Right cardiac atrium (tissue), 5 donors: ENCODE measurements around the gene TMEM164. TPM values are rescaled to one million over a fixed set of nuclear protein-coding genes. Genes with fewer than 3 reads are reported as not detected.

Source experiments
- ATAC-seq, 2 donors: fragments of 200-7000 bp; cut with Tn5 transposase; one replicate each; pipeline versions ENCODE4 v1.8.0 to v1.9.1; 2020; ENCODE audit warnings: moderate library complexity in 2 of 2, mild to moderate bottlenecking in 1 of 2
- DNase-seq, 3 donors: peaks; one replicate each; pipeline ENCODE4 v3.0.0-alpha.2; 2020
- H3K27ac ChIP-seq: one replicate; pipeline ENCODE4 v1.5.1; 2013; ENCODE audit warnings: mild to moderate bottlenecking, low read length, control low read depth, moderate library complexity
- H3K27me3 ChIP-seq: one replicate; pipeline ENCODE4 v1.6.1; 2013; ENCODE audit not compliant: control insufficient read depth, insufficient read depth
- H3K4me1 ChIP-seq: one replicate; pipeline ENCODE4 v1.6.1; 2013; ENCODE audit warnings: low read length; ENCODE audit not compliant: control insufficient read depth, insufficient read depth
- H3K4me3 ChIP-seq: one replicate; pipeline ENCODE4 v1.5.1; 2013; ENCODE audit warnings: low read length, control low read depth
- H3K9me3 ChIP-seq: one replicate; pipeline ENCODE4 v1.6.1; 2013; ENCODE audit warnings: low read length; ENCODE audit not compliant: control insufficient read depth
- WGBS: extraction: QIAGEN DNeasy Blood & Tissue Kit; methylation state at CpG from one replicate; pipeline ENCODE4 v1.1.7; 2013; 5-methylcytosine and 5-hydroxymethylcytosine counted together
- intact Hi-C, 4 donors: fragments of 100-400 bp; cut with DNase I; formaldehyde crosslinking; loops; one replicate each; pipeline versions ENCODE4 v1.11.0 to v1.14.0; 2022 to 2023
- polyA plus RNA-seq: library from polyadenylated mRNA; stranded (reverse); fragments of 200-250 nt; gene quantifications from one replicate; pipeline ENCODE4 v1.2.3, GENCODE V29; 2013
- total RNA-seq, 4 donors: library from RNA; stranded (reverse); fragmentation: NEBNext Ultra II Directional; extraction: Animal tissue kit (Norgen Biotek cat#: 25700); gene quantifications; one replicate each; pipeline ENCODE4 v1.2.1, GENCODE V29; 2021
- donor health status: healthy with polysubstance abuse.
- donor health status: DM: no; HTN: yes; CAD: no.
- donor health status: DM: no; HTN: no; CAD: no.
- donor health status: DM: no; HTN: yes; CAD: no; lungs with severe emphysema.
- donor health status: DM: yes; HTN: yes; CAD: no.

The TMEM164 gene
- total and polyA plus RNA-seq, 5 donors: 17.6 to 37.5 (median 31.5) TPM

DNA sequence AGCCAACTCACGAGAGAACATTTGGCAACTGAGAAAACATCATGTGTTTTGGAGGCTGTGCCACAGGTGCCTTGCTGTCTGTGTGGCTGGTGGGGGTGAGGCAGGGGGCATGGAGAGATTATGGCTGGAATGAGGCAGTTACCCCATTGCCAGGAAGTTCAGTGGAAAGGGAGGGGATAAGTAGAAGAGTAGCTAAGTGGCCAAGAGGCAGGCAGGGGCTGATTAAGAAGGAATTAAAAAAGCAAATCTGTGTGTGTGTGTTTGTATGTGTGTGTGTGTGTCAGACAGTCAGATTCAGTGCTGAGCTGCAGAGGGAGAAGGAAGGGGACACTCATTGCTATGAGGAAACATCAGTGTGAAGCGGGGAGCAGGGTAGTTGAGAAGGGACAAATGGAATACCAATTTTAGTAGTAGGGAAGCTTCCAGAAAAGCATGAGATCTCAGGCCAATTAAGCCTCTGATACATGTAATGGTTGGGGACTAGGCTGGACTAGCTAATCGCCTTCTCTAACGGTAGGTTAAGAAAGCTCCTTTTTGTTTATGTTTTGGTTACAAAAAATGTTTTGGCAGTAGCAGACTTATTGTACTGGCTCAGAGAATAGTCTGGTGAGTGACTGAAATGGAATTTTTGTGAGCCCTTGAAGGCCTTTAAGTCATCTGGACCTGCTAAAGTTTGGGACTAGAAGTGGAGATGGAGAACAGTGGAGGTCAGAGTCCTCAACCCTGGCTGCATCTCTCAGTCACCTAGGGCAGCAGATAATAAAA, 18.5 kb downstream of the TMEM164 start:
- intact Hi-C loops: no loop called here
- WGBS: 37% methylated on average over 4 of the region's 4 CpGs
- Histone ChIP-seq H3K4me1 (peaks cover 3% of the 10 kb centered on the region), H3K9me3 (no peaks in the 10 kb centered on the region), H3K27me3 (no peaks in the 10 kb centered on the region), H3K4me3 (no peak overlapping the region), H3K27ac (peak overlapping the region; percentile 68)
- ATAC-seq: peak; percentile 79 to 91
- DNase-seq: peak; percentile 22 to 65 (median 63)

DNA sequence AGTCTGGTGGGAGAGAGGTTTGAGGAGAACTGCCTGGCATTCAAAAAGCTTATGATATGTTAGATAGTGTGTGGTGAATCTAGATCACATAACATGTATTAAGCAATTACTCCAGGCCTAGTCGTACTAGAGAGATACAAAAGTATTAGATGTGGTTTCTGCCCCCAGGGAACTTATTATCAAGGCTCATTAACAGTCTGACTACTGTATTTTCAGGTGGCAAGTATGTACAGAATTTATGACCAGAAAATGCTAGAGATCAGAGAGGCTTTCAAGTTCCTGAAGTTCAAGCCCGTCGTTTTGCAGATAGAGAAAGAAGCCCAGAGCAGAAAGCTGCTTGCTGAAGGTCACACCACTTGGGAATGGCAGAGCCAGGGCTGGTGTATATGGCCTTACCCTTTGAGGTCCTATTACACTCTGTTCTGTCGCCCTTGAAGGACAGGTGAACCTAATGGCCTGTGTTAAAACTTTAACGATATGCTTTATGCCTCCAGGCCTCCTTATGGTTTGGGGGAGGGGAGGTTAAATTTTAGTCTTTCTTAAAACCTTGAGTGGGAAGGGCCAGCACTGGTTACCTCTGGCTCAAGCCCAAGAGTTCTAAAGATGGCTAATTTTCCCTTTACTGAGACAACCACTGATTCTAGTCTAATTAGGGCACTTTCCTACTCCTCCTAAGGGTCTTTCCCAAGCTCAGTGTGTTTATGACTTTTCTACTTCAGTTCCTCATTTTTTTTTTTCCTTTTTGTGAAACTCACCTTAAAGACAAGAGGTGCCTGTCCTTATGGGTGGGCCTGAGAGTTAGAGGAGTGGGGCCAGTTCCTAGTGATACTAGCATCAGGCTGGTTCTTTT, 19.9 kb downstream of the TMEM164 start:
- H3K4me1 ChIP-seq: peaks cover 3% of the 10 kb centered on the region
- intact Hi-C loops: no loop called here
- no peak for ATAC-seq
- DNase-seq: no peak
- H3K27me3 ChIP-seq: no peaks in the 10 kb centered on the region
- H3K9me3 ChIP-seq: no peaks in the 10 kb centered on the region
- 70% methylated on average over 5 of the region's 5 CpGs for WGBS
- H3K27ac ChIP-seq: peak overlapping the region; percentile 37
- no peak overlapping the region for H3K4me3 ChIP-seq

DNA sequence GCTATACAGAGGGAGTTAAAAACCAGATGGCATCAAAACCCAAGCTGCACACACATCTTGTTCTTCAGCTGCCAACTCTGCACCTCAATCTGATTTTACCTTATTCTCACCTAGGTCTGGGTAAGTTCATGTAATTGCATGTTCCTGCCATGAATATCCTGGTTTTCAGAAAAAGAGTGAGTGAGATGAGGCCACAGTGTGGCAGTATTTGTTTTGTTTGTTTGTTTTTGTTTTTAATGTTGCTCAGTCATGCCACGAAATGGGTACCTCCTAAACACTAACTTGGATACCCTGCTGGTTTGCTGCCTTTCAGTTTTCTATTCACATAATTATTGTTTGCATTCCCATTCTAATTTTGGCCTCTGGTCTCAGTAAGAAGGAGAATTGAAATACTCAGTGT, 22.5 kb downstream of the TMEM164 start:
- Histone ChIP-seq H3K9me3 (no peaks in the 10 kb centered on the region), H3K27me3 (no peaks in the 10 kb centered on the region), H3K4me1 (peaks cover 3% of the 10 kb centered on the region), H3K4me3 (no peak overlapping the region), H3K27ac (no peak overlapping the region)
- WGBS: 95% methylated on average over 1 of the region's 1 CpG
- intact Hi-C loops: no loop called here
- ATAC-seq (no peak), DNase-seq (no peak)

DNA sequence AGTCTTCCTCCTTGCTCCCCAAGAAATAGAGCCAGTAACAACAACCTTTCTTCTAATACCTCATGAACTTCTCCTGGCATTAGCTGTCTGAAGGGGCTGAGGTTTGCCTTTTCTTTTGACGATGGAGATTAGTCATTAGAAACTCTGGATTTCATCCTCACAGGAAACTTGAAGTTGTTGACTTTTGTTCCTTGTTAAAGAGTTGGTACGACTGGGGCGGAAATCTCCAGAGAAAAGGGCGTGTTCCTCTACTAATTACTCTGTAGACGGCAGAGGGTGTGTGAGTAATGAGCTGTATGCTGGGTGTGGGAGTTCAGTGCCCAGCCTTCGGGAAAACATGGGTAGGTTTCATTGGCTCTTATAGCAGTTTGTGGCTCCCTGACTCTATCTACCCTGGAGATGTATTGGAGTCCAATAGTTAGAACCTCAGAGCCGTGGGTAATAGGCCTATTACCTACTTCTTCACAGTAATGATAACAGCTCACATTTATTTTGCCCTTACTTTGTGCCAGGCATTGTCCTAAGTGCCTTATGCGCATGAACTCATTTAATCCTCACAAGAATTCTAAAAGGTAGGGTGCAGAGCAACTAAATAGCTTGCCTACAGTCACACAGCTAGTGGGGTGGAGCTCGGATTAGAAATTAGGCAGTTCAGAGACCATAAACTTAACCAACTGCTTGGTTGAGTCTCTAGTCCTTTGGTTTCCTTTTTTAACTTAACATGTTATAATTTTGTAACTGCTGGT, 23.4 kb downstream of the TMEM164 start:
- intact Hi-C loops: no loop called here
- Histone ChIP-seq H3K4me3 (no peak overlapping the region), H3K4me1 (peaks cover 3% of the 10 kb centered on the region), H3K27me3 (no peaks in the 10 kb centered on the region), H3K27ac (peak overlapping the region; percentile 13), H3K9me3 (no peaks in the 10 kb centered on the region)
- DNase-seq: peak in 1 of 3 donors; percentile 20
- peak; percentile 54 to 89 for ATAC-seq
- 57% methylated on average over 9 of the region's 9 CpGs for WGBS

DNA sequence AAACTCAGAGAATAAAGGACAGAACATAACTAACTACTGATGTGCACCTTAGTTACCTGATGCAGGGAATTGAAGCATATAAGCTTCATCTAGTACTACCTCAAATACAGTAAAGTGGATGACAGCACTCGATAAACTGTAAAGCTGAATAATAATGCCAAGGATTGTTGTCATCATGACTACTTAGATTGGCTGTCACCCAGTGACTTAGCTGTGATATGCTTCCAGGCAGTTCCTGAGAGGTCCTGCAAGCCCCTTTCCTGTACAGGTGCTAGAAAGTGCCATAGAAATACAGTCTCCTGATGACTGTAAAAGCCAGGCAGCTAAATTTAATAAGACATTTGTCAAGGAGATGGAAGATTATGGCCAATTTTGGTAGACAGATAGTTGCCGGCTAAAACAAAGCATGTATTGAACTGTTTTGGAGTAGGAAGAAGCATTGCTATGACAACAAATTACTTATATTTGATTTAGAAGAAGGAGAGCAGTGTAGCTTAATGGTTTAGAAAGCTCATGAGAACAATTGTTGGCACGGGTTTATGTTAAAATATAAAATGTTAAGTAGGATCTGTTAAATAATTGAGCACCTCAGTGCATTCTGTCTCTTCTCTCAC, 29.7 kb downstream of the TMEM164 start:
- Histone ChIP-seq H3K9me3 (no peaks in the 10 kb centered on the region), H3K27ac (no peak overlapping the region), H3K4me3 (no peak overlapping the region), H3K27me3 (no peaks in the 10 kb centered on the region), H3K4me1 (peaks cover 3% of the 10 kb centered on the region)
- ATAC-seq: no peak
- WGBS: 40% methylated on average over 3 of the region's 3 CpGs
- no peak for DNase-seq
- intact Hi-C loops: no loop called here

DNA sequence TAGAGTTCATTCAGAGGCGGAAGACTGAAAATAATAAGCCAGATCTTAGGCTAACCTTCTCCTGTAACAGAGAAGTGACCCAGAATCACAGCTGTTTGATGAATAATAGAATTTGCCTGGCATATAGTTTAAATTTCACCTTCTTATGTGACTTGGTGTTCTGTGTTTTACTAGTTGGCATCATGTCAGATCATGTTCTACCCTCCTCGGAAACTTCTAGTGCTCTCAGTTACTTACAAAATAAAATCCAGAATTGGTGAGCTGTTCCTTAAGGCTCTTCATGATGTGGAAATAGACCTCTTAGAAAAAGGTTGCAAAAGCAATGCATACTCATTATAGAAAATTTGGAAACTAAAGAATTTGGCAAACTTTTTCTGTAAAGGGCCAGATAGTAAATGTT, 31.1 kb downstream of the TMEM164 start:
- peaks cover 3% of the 10 kb centered on the region for H3K4me1 ChIP-seq
- H3K27ac ChIP-seq: no peak overlapping the region
- ATAC-seq: no peak
- no peak overlapping the region for H3K4me3 ChIP-seq
- intact Hi-C loops: no loop called here
- H3K9me3 ChIP-seq: no peaks in the 10 kb centered on the region
- WGBS: 73% methylated on average over 2 of the region's 2 CpGs
- no peaks in the 10 kb centered on the region for H3K27me3 ChIP-seq
- no peak for DNase-seq

DNA sequence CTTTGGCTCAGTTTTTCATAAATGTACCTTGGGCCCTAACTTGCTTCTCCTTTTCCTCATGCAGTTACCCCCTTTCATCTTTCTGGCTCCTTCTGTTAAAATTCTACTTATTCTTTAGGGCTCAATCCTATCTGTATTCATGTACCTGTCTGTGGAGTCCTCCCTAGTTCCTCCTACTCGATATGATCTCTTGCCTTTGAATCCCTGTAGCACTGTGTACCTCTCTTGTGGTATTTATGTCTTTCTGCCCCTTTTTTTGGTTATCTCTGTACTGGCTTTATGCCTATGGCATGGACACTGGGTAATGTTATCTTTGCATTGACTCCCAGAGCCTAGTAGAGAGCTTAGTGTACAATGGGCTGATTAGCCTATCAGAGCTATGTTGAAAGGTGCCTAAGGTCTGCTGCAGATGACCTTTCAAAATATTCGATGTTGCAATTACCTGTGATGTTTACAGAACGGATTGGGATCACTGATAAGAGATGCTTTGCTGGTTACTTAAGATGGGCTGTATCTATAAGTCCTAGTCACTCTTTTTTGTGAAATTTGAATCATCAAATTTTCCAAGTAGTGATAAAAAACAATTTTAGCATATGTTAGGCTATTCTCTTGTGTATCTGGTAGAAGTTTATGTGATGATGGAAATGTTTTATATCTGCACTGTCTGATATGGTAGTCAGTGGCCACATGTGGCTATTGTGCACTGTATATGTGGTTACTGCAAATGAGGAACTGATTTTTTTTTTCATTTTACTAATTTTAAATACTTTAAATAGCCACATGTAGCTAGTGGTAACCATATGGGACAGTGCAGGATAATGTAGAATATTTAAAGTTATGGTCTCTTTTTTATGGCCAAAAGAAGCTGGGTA, 33.5 kb downstream of the TMEM164 start:
- intact Hi-C loops: no loop called here
- no peak overlapping the region for H3K27ac ChIP-seq
- peaks cover 3% of the 10 kb centered on the region for H3K4me1 ChIP-seq
- no peak for DNase-seq
- no peaks in the 10 kb centered on the region for H3K27me3 ChIP-seq
- WGBS: 48% methylated on average over 3 of the region's 3 CpGs
- H3K4me3 ChIP-seq: no peak overlapping the region
- no peaks in the 10 kb centered on the region for H3K9me3 ChIP-seq
- ATAC-seq: no peak

DNA sequence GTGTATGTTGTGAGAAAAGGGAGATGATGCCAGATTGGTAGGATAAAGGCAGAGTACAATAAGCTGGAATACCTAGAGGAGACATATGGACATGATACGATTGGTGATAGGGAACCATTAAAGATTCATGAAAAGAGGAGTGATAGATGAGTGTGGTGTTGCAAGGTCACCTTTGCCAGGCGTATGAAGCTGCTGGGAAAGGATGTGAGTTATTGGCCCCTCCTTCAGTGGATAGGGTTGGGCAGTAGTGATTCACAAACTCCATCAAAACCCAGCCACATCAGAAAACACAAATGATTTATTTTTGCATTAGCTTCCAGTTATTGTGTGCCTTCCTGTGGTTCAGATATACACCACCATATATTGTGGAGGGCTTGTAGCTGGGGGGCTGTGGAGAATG, 34.3 kb downstream of the TMEM164 start:
- peak in 1 of 2 donors; percentile 48 for ATAC-seq
- no peaks in the 10 kb centered on the region for H3K27me3 ChIP-seq
- H3K4me3 ChIP-seq: no peak overlapping the region
- no peaks in the 10 kb centered on the region for H3K9me3 ChIP-seq
- DNase-seq: no peak
- no peak overlapping the region for H3K27ac ChIP-seq
- WGBS: 75% methylated on average over 2 of the region's 2 CpGs
- intact Hi-C loops: no loop called here
- H3K4me1 ChIP-seq: peaks cover 3% of the 10 kb centered on the region

DNA sequence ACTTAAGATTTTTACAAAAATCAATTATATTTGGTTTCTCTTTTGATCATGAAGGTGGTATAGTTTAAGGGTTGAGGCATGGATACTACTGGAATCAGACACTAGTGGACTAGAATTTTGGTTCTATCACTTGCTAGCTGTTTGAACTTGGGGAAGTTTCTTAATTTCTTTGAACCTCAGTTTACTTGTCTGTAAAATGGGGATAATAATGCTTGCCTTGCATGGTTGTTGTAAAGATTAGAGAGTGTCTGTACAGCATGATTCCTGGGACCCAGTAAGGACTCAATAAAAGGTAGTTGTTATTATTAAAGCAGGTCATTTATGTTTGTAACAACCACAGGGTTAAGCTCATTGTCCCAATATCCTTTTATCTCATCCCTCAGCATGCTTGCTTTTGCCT, 36.0 kb downstream of the TMEM164 start:
- intact Hi-C loops: no loop called here
- DNase-seq (no peak), ATAC-seq (no peak)
- H3K9me3 ChIP-seq: no peaks in the 10 kb centered on the region
- H3K4me3 ChIP-seq: no peak overlapping the region
- H3K27ac ChIP-seq: no peak overlapping the region
- H3K27me3 ChIP-seq: no peaks in the 10 kb centered on the region
- H3K4me1 ChIP-seq: peaks cover 3% of the 10 kb centered on the region

DNA sequence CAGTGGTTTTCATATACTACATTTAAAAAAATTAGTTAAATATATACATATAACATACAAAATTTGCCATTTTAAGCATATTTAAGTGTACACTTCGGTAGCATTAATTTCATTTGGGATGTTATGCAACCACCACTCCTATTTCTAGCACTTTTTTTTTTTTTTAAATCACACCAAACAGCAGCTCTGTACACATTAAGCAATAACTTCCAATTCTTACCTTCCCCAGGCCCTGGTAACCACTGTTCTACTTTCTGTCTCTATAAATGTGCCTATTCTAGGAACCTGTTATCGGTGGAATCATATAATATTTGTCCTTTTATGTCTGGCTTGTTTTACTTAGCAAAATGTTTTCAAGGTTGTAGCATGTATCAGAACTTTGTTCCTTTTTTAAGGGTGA, 39.1 kb downstream of the TMEM164 start:
- Histone ChIP-seq H3K4me1 (peaks cover 5% of the 10 kb centered on the region), H3K27ac (no peak overlapping the region), H3K27me3 (no peaks in the 10 kb centered on the region), H3K9me3 (no peaks in the 10 kb centered on the region), H3K4me3 (no peak overlapping the region)
- DNase-seq: no peak
- ATAC-seq: no peak
- intact Hi-C loops: no loop called here
- 38% methylated on average over 2 of the region's 2 CpGs for WGBS
